ENCODE measurements around the gene SCP2.

Gene SCP2

GRCh38 chr1:53083636-53084588 lies 156.8 kb downstream of the SCP2 start:
- DNase-seq (ENCODE audit: low read depth): no peak

- no peak for DNase-seq (ENCODE audit: low read depth)
Observed at GRCh38 chr1:53084589-53084971, 157.5 kb downstream of the SCP2 start.

GRCh38 chr1:53085405-53085804 lies 158.3 kb downstream of the SCP2 start:
- no peak for DNase-seq (ENCODE audit: low read depth)

GRCh38 chr1:53086491-53087070 lies 159.5 kb downstream of the SCP2 start:
- no peak for DNase-seq (ENCODE audit: low read depth)

- no peak for DNase-seq (ENCODE audit: low read depth)
Observed at GRCh38 chr1:53087332-53088285, 160.5 kb downstream of the SCP2 start.

GRCh38 chr1:53088616-53089300 lies 161.7 kb downstream of the SCP2 start:
- no peak for DNase-seq (ENCODE audit: low read depth)

- no peak for DNase-seq (ENCODE audit: low read depth)
Observed at GRCh38 chr1:53089478-53090226, 162.6 kb downstream of the SCP2 start.

- DNase-seq (ENCODE audit: low read depth): no peak
Observed at GRCh38 chr1:53090227-53091147, 163.4 kb downstream of the SCP2 start.

- DNase-seq (ENCODE audit: low read depth): no peak
Observed at GRCh38 chr1:53091841-53092645, 165.0 kb downstream of the SCP2 start.

GRCh38 chr1:53092659-53093450 lies 165.8 kb downstream of the SCP2 start:
- DNase-seq (ENCODE audit: low read depth): no peak

- no peak for DNase-seq (ENCODE audit: low read depth)
Observed at GRCh38 chr1:53093451-53093754, 166.3 kb downstream of the SCP2 start.

GRCh38 chr1:53093778-53094532 lies 166.9 kb downstream of the SCP2 start:
- DNase-seq (ENCODE audit: low read depth): no peak

- DNase-seq (ENCODE audit: low read depth): no peak
Observed at GRCh38 chr1:53094533-53094919, 167.4 kb downstream of the SCP2 start.

All from fibroblast of the conjunctiva (primary cell).